ENCODE results near the gene TRABD2B.

GRCh38 chr1:48033495-48034045 is 36.4 kb upstream of the TRABD2B start:
- TF ChIP-seq ZSCAN20 (CRISPR knock-in tag; IDR thresholded peaks at IDR 0.05; ENCODE audit: borderline replicate concordance) (no peak), EZH2 (conservative IDR thresholded peaks at IDR 0.05; ENCODE audit: low read depth, low read length) (no peak), POLR2AphosphoS2 (IDR thresholded peaks at IDR 0.05; ENCODE audit: low read depth, low read length) (no peak), ONECUT2 (CRISPR knock-in tag; IDR thresholded peaks at IDR 0.05) (no peak), ETV5 (CRISPR knock-in tag; IDR thresholded peaks at IDR 0.05; ENCODE audit: borderline replicate concordance) (no peak), FOXJ3 (CRISPR knock-in tag; IDR thresholded peaks at IDR 0.05; ENCODE audit: borderline replicate concordance) (no peak), ZNF883 (CRISPR knock-in tag; IDR thresholded peaks at IDR 0.05; ENCODE audit: not compliant biosample characterization) (no peak)
- TF ChIP-seq, protein P1, sequence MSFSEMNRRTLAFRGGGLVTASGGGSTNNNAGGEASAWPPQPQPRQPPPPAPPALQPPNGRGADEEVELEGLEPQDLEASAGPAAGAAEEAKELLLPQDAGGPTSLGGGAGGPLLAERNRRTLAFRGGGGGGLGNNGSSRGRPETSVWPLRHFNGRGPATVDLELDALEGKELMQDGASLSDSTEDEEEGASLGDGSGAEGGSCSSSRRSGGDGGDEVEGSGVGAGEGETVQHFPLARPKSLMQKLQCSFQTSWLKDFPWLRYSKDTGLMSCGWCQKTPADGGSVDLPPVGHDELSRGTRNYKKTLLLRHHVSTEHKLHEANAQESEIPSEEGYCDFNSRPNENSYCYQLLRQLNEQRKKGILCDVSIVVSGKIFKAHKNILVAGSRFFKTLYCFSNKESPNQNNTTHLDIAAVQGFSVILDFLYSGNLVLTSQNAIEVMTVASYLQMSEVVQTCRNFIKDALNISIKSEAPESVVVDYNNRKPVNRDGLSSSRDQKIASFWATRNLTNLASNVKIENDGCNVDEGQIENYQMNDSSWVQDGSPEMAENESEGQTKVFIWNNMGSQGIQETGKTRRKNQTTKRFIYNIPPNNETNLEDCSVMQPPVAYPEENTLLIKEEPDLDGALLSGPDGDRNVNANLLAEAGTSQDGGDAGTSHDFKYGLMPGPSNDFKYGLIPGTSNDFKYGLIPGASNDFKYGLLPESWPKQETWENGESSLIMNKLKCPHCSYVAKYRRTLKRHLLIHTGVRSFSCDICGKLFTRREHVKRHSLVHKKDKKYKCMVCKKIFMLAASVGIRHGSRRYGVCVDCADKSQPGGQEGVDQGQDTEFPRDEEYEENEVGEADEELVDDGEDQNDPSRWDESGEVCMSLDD (CRISPR knock-in tag; IDR thresholded peaks at IDR 0.05; ENCODE audit: borderline replicate concordance), result no peak
